Lower leg skin (tissue), 4 donors: ENCODE measurements around the gene NDUFA12. TPM values are rescaled to one million over a fixed set of nuclear protein-coding genes. Genes with fewer than 3 reads are reported as not detected.

Experiments
- DNase-seq, 2 donors: peaks; one replicate each; pipeline ENCODE4 v3.0.0-alpha.2; 2019; ENCODE audit warnings: low spot score in 2 of 2
- H3K4me3 ChIP-seq: fragments of 200-600 bp; sonication (generic); 2 replicates; pipeline ENCODE4 v1.5.1; 2017; ENCODE audit warnings: mild to moderate bottlenecking, low read depth; ENCODE audit not compliant: poor library complexity, severe bottlenecking
- POLR2A ChIP-seq, 2 donors: fragments of 450-650 bp; IDR thresholded peaks; one replicate each; pipeline ENCODE4 v1.6.1; 2016 to 2017; ENCODE audit warnings: antibody characterized with exemption in 2 of 2, mild to moderate bottlenecking in 1 of 2, moderate library complexity in 1 of 2
- WGBS, 2 donors: methylation state at CpG; one replicate each; pipeline ENCODE4 v1.1.5; 2018; 5-methylcytosine and 5-hydroxymethylcytosine counted together
- intact Hi-C: fragments of 100-400 bp; cut with DNase I; formaldehyde crosslinking; loops from one replicate; pipeline ENCODE4 v1.15.0; 2023; ENCODE audit warnings: low total_unique reads
- total RNA-seq, 4 donors: library from RNA; depleted of rRNA; stranded (reverse); fragments of >200 nt; gene quantifications; one replicate each; pipeline ENCODE4 v1.1.0, GENCODE V29; 2016
- TF ChIP-seq, protein P1 (sequence below), 3 donors: fragments of 450-650 bp; IDR thresholded peaks; one replicate each; pipeline ENCODE4 v1.5.1; 2016; ENCODE audit warnings: antibody characterized with exemption in 3 of 3, mild to moderate bottlenecking in 3 of 3, moderate library complexity in 2 of 3

The NDUFA12 gene
- total RNA-seq, 4 donors from 2014 or later = 97.1 to 124 (median 99.8) TPM

- WGBS, 2 donors = 62 to 70% methylated on average over 4 of the region's 4 CpGs
- peak in 1 of 2 donors; percentile 57 for DNase-seq
- H3K4me3 ChIP-seq = no peak overlapping the region
- intact Hi-C loops = no loop called here
- TF ChIP-seq, protein P1, sequence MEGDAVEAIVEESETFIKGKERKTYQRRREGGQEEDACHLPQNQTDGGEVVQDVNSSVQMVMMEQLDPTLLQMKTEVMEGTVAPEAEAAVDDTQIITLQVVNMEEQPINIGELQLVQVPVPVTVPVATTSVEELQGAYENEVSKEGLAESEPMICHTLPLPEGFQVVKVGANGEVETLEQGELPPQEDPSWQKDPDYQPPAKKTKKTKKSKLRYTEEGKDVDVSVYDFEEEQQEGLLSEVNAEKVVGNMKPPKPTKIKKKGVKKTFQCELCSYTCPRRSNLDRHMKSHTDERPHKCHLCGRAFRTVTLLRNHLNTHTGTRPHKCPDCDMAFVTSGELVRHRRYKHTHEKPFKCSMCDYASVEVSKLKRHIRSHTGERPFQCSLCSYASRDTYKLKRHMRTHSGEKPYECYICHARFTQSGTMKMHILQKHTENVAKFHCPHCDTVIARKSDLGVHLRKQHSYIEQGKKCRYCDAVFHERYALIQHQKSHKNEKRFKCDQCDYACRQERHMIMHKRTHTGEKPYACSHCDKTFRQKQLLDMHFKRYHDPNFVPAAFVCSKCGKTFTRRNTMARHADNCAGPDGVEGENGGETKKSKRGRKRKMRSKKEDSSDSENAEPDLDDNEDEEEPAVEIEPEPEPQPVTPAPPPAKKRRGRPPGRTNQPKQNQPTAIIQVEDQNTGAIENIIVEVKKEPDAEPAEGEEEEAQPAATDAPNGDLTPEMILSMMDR (IDR thresholded peaks at IDR 0.05) = no peak
- no peak for TF ChIP-seq POLR2A (IDR thresholded peaks at IDR 0.05)
Observed at GRCh38 chr12:94922561-94922960, 80.9 kb downstream of the NDUFA12 start.

Other genes with a start within 250 kb of the NDUFA12 start
- gene NR2C1, start 69.9 kb upstream of the NDUFA12 start, total RNA-seq = 10 to 100 TPM; 11.3 to 61.9 (median 25.7) TPM
- gene FGD6, start 213.8 kb upstream of the NDUFA12 start, total RNA-seq = 10 to 100 TPM; 13.9 to 19.1 (median 14.7) TPM
- gene VEZT, start 214.1 kb upstream of the NDUFA12 start, total RNA-seq = 10 to 100 TPM; 40.6 to 95.9 (median 46.4) TPM